NK-92 treated with Interleukin-12 subunit alpha and Interleukin-12 subunit beta, amount 100 ng/mL, for 24 hours (cell line): ENCODE measurements around the gene PIAS1.
"Not testable (repeated sequence)": the region's sequence is repeated elsewhere in the genome, so short reads cannot be mapped to it uniquely, and the experiment has no call there.

ENCODE experiments used
- DNase-seq: peaks from one replicate; lab custom pipeline; 2025; lab: John Stamatoyannopoulos, UW

PIAS1 gene

DNA sequence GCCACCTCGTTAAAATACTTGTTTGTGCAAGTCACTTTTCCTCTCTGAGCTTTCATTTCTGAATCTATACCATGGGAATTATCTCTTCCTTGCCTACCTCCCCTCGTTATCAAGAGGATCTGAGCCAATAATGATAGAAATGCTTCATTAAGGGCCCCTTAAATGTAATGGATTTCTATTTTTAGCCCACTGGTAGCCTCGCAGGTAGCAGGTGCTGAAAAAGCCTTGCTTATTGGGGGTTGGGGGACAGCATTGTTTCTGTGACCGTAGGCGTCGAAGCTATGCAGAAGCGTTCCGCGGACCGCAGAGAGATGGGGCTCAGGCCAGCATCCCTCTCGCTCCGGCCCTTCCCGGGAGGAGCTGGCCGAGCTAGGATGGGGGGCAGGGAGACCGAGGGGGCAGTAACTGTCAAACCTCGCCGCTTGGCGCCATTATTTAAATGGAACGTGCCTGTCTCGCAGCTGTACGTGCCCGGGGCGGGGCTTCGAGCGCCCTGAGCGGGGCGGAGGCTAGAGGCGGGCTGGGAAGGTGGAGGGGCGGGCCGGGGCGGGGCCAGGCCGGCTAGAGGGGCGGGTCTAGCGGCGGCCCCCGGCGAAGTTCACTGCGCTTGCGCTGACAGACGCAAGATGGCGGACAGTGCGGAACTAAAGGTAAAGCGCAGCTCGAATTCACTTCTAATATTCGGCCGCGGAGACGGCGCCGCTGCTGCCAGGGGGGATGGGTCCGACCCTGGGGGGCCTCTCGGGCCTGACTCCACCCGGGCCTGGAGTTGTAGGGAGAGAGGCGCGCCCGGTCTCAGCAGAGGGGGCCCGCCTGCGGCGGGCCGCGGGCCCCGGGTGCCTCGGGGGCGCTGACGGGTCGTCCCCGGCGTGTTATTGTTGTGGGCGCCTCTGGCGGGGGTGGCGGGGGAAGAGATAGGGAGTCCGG, at the start of gene PIAS1:
Gene PIAS1 (plus strand): TSS at position 615 of the 927 bp plus-strand sequence. CDS start 12 bp downstream, at position 627.
- DNase-seq, result peak; percentile 95

DNA sequence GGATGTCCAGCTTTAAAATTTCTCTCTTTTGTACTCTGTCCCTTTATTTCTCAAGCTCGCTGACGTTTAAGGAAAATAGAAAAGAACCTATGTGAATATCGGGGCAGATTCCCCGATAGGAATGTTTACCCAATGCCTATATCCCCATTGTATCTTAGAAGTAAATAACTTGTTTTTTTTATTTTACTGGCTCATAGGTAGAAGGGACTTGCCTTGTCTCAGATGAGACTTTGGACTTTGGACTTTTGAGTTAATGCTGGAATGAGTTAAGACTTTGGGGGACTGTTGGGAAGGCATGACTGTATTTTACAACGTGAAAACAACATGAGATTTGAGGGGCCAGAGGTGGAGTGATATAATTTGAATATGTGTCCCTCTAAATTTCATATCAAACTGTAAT, 46.5 kb upstream of the PIAS1 start:
- not testable (repeated sequence) for DNase-seq

DNA sequence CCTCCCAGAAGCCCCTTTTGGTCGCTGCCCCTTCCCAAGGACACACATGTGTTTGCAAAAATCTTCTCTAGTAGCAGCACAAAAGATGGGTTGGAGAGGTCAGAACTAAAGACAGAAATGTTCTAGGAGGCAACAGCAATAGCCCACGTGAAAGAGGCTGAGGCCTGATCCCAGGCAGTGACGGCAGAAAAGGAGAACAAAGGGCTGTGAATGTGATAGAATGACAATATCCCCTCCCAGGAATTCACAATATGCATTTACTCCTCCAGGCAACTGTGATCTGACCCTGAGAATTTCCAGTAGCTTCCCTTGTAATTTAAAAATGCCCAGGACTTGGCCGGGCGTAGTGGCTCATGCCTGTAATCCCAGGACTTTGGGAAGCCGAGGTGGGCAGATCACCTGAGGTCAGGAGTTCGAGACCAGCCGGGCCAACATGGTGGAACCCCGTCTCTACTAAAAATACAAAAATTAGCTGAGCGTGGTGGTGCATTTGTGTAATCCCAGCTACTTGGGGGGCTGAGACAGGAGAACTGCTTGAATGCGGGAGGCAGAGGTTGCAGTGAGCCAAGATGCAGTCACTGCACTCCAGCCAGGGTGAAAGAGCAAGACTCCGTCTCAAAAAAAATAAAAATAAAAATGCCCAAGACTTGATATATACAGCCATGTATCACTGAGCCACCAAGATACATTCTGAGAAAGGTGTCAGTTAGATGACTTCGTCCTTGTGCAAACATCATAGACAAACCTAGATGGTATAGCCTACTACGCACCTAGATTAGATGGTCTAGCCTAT, 43.6 kb upstream of the PIAS1 start:
- DNase-seq, result no peak

DNA sequence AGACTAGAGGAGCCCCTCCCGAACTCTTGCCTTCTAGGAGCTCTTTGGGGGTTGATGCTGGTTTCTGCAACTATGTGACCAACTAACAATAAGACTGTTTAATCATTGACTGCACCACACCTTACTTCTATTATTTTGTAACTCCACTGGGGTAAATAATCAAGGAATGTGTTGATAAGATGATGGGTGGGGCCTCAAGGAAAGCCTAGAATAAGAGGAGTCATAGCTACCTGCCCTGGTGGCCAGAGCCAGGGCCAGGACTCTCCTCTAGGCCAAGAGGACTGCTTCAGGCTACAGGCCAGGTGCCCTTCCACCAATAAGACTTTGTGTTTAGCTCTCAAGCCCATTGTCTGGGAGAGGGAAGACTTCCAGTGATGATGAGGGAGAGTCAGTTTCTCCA, 41.2 kb upstream of the PIAS1 start:
- no peak for DNase-seq

DNA sequence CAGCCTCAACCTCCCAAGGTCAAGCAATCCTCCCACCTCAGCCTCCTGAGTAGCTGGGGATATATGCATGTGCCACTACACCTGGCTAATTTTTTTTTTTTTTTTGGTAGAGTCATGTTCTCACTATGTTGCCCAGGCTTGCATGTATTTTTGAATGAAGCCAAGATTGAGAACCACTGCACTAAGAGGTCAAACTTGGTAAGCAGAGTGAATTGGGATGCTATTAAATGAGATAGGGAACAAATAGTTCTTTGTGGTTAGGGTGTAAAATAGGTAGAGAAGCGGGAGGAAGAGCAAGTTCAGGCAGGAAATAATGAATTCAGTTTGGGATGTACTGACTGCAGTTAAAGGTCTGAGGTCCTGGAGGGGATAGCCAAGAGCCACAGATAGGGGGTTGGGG, 39.9 kb upstream of the PIAS1 start:
- DNase-seq, result no peak

DNA sequence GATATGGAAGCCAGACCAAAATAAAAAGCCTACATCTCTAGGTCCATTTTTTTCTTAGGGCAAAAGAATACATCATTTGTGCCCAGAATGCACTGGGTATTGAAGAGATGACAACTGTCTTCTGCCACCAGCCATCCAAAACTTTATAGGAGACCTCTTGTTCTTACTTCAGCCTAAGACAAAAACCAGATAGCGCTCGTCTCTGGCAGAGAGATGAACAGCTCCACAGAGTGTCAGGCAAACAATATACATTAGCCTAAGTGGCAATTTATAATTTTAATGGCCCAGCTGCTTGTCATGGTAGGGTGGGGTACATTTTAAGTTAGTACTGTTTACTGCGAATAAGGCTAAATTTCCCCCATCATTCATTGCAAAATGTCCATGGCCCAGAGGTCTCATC, 38.9 kb upstream of the PIAS1 start:
- DNase-seq, result no peak

DNA sequence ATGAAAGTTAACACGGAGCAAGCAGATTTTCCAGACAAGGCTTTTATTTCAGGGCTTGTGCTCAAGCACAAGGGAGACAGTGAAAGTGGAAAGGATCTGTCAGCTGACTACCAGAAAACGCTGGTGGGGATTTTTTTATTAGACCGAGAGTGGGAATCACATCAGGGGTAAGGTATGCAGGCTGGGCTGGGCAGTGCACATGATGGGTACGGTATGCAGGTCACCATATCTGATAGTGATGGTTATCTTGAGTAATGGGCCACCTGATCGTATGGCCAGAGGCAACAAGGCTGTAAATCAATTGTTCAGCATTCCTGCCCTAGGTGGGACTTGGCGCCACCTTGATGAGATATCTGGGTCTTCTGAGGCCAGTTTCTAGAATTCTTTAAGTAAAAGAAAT, 36.9 kb upstream of the PIAS1 start:
- DNase-seq, result no peak

DNA sequence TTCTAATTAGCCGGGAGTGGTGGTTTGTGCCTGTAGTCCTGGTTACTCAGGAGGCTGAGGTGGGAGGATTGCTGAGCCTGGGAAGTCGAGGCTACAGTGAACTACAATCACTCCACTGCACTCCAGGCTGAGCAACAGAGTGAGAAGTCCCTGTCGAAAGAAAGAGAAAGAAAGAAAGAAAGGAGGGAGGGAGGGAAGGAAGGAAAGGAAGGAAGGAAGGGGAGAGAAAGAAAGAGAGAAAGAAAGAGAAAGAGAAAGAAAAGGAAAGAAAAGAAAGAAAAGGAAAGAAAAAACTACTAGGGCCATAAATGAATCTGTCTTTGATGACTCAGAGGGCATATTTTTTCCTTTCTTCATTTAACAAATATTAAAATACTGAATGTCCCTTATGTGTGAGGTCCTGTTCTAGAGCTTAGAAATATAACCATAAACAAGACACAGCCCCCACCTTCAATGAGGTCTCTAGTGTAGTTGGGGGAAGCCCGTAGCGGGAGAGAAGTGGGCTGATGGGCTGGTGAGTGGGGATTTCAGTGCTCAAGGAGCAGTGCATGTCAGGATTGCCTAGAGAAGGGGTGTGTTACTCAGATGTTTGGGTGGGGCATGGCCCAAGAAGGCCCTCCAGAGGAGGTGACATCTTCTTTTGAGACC, 35.2 kb upstream of the PIAS1 start:
- DNase-seq, result no peak

DNA sequence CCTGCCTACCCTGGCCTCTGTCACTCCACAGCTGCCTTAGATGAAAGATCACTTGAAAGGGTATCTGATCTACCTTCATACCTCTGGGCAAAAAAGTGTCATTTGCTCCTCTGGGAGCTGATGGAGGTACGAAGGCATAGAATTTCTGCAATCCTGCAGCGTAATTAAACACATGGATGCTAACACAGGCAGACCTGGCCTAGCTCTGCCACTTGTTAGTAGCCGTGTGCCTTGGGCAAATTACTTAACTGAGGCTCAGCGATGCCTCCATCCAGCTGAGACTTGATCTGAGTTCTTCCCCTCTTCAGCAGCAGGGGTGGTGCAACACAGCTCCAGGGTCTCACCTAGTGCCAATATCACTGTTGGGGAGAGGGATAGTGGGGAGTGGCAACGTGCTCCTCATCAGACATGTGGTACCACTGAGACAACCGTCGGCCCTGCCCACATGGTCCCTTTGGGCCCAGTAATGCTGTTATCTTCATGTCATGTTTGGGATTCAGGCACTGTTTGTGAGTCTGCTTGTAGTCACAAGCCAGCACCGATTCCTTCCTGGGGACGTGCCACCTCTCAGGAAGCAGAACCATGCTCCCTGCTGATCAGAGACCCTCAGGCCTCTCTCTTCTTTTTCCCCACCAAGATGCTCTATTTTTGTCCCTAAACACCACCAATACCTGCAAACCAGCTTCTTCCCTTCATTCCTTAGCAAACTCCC, 34.1 kb upstream of the PIAS1 start:
- no peak for DNase-seq

DNA sequence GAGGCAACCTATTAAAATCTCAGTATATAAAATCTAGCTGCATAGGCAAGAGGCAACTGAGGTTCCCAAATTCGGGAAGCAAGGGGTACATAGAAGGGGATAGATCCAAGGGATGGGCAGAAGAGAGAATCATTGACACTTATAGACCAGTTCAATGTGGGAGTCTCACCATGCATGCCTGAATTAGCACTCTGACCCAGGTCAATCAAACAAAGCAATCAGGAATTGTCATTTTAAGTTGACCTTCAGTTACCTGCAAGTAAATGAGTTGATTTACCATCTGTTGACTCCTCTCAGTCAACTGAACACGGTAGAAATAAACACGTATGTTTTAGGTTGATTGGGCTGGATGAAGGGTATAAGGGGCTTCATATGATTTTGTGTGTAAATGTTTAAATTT, 33.4 kb upstream of the PIAS1 start:
- DNase-seq, result no peak

DNA sequence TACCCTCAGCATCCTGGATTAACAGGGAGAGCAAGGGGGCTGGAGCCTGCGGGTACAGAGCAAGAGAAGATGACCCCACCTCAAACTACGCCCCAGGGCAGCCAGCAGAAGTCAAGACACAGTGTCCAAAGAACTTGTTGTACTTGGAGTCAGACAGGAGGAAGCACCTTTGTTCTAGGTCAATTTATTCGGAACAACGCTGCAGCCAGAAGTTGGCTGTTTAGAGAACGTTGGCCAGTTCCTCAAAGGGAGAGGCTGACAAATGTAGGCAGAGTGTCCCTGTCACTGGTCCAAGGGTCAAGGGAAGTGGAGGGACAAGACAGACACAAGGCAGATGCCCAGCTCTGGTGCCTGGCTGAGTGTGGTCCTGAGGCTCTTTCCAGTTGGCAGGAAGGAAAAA, 32.1 kb upstream of the PIAS1 start:
- no peak for DNase-seq

DNA sequence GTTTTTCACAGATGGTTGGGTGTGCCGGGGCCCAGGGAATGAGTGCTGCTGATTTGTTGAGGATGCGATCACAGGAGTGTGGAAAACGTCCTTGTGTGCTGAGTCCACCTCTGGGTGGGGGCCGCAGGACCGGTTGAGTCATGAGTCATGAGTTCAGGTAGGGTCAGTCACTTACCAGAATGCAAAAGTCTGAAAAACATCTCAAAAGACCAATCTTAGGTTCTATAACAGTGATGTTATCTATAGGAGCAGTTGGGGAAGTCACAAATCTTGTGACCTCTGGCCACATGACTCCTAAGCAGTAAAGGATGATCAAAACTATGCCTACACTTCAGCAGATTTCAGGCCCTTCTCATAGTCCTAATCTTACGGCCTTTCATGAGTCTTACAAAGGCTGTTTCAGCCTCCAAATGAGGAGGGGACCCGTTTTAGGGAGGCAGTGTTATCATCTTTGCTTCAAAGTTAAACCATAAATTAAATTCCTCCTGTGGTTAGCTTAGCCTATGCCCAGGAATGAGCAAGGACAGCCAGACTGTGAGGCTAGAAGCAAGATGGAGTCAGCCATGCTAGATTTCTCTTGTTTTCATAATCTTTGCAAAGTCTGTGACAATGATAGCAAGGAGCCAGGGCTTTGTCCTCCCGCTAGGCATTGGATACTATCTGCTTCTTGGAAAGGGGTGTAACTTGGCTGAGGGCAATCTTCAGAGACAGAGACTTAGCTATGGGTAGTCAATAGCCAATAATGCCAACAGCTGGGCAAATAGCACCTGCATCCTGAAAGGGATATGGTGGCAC, 30.6 kb upstream of the PIAS1 start:
- no peak for DNase-seq

DNA sequence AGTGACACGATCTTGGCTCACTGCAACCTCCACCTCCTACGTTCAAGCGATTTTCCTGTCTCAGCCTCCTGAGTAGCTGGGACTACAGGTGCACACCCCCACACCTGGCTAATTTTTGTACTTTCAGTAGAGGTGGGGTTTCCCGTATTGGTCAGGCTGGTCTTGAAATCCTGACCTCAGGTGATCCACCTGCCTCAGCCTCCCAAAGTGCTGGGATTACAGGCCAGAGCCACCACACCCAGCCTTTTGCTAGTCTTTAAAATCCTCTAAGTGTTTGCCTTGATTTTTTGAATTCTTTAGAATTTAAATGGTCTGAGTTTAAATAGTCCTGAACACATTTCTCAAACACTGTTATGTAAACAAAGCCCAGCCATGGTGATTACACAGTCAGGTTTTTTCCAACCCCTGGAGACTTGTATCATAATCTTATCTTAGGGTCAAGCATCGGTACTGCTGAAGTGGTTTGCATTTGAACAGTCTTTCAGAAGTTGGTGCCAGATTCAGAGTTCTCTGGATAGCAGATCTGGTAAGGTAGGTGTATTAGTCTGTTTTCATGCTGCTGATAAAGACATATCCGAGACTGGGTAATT, 28.2 kb upstream of the PIAS1 start:
- DNase-seq, result no peak

DNA sequence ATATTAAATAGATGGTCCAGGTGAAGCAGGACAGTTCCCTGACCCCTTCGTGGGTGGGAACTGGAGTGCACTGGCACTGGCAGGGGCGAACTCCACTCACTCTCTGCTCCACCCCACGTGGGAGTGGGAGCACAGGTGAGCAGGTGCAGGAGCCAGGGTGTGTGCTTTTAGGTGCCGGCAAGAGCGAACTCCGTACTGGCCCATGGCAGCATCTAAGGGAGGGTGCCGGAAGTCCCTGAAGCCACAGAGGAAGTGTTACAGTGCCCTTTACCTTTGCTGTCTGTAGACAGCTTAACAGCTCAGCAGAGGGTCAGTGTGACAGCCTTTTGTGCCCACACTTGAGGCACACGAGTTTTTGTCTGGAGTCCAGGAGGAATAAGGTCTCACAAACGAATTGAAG, 26.7 kb upstream of the PIAS1 start:
- no peak for DNase-seq

DNA sequence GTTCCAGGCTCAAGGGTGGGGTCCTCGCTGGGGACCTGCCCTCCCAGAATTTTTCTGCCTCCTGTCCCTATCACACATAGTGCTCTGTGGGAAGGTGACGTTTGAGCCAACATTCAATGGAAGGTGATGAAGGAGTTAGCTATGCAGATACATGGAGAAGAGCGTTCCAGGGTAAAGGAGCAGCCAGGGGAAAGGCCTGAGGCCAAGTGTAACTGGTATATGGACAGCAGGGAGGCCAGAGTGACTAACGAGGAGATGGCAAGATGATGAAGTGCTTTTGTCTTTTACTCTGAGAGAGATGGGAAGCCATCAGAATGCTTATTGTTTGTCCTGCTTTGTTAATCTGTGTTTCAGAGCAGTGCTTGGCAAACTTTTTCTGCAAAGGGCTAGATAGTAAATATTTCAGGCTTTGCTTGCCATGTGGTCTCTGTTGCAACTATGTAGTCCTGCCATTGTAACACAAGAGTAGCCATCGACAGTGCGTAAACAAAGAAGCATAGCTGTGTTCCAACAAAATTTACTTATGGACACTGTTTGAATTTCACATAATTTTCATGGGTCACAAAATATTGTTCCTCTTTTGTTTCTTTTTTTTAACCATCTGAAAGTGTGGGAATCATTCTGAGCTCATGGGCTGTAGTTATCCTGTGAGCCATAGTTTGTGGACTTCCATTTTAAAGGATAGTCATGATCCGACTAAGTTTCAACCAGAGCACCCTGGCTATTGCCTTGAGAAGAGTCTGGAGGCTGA, 25.8 kb upstream of the PIAS1 start:
- no peak for DNase-seq

DNA sequence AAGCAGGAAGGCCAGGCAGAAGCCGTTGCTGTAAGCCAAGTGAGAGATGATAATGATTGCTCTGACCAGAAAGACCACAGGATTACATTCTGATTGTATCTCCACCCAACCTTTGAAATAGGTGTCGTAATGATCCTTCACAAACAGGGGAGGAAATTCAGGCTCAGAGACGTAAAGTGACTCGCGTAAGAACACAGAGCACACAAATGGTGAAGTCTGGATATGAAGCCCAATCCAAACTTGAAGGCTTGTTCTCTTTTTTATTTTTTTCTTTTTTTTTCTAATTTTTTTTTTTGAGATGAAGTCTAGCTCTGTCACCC, 25.3 kb upstream of the PIAS1 start:
- no peak for DNase-seq

DNA sequence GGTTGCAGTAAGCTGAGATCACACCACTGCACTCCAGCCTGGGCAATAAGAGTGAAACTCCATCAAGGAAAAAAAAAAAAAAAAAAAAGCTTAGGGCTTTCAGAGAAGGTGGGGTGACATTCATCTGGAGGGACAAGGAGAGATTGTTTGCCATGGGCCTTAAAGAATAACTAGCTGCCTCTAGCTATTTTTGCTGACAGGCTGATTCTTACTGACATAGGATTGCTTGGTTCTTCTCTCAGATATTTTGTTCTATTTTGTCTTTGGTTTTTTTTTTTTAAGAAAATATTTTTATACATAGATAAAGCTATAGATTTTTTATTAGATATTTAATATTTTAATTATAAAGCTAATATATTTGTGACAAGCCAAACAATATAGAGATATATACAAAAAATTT, 24.2 kb upstream of the PIAS1 start:
- DNase-seq, result no peak

DNA sequence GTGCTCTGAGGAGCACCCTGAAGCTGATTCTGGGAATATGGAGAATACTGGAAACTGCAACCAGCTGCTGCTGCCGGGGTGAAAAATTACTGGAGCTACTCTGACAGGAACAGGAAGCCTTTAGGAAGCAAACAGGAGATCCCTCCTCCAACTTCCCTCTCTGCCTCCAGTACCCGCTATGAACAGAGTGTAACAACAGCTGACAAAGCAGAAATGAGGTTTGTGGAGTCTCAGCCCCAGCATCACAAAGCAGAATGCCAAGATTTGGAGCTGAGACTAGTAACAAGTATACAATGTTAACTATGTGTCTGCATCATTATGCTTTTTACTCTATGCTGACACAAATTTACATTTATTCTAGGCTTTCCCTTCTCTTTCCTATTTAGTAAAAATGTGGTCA, 22.7 kb upstream of the PIAS1 start:
- no peak for DNase-seq

DNA sequence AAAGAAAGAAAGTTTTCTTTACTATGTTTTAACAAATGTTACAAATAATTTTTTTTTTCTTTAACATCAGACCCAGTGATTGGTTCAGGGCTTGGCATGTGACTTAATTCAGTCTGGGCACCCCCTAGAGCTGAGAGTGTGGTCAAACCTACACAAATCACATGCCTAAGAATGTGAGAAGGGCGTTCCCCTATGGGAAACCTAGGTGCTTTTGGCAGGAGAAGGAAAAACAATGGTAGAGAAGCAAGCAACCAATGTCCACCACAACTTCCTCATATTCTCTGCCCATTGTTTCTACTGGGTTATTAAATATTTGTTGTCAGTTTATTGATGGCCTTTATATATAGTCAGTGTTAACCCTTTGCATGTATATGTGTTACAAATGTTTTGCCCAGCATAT, 21.4 kb upstream of the PIAS1 start:
- no peak for DNase-seq

DNA sequence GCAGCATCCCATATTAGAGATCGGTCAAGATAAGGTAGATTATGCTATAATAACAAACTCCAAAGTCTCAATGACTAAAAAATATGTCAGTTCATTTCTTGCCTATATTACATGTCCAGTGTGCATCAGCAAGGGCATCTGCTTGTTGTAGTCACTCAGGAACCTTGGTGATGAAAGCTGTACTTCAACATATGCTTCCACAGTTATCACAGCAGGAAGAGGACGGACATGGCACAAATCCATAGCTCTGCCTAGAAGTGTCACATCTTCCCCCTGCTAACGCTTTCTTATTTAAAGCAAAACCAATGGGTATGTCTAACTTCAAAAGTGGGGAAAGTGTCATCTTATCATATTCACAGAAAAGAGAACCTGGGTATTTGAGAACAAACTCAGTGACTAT, 20.0 kb upstream of the PIAS1 start:
- DNase-seq, result no peak
